Neuronal stem cell (in vitro differentiated cells): ENCODE results near the gene ARRDC3.
A peak's percentile ranks its signal among the peaks of the same experiment; 100 is the strongest.

Experiments used
- DNase-seq: peaks from one replicate; pipeline ENCODE4 v3.0.0-alpha.2; 2013; ENCODE audit warnings: low spot score
- H2AFZ ChIP-seq: one replicate; pipeline ENCODE4 v1.6.1; 2013; ENCODE audit warnings: mild to moderate bottlenecking, low read length, inconsistent platforms
- H2AK5ac ChIP-seq: 2 replicates; pipeline ENCODE4 v1.6.1; 2013; ENCODE audit warnings: low read depth, mild to moderate bottlenecking, inconsistent platforms, low read length, moderate library complexity, mixed read lengths
- H2BK120ac ChIP-seq: 2 replicates; pipeline ENCODE4 v1.6.1; 2013; ENCODE audit warnings: low read depth, mild to moderate bottlenecking, inconsistent platforms, low read length, moderate library complexity, mixed read lengths
- H2BK12ac ChIP-seq: one replicate; pipeline ENCODE4 v1.6.1; 2013; ENCODE audit warnings: low read length, inconsistent platforms
- H2BK15ac ChIP-seq: 2 replicates; pipeline ENCODE4 v1.6.1; 2013; ENCODE audit warnings: mild to moderate bottlenecking, low read length, inconsistent platforms, mixed read lengths
- H2BK5ac ChIP-seq: one replicate; pipeline ENCODE4 v1.6.1; 2013; ENCODE audit warnings: inconsistent platforms, mild to moderate bottlenecking, low read length, moderate library complexity
- H3K14ac ChIP-seq: one replicate; pipeline ENCODE4 v1.6.1; 2013; ENCODE audit warnings: low read length, inconsistent platforms
- H3K18ac ChIP-seq: 2 replicates; pipeline ENCODE4 v1.6.1; 2013; ENCODE audit warnings: low read length, inconsistent platforms
- H3K23ac ChIP-seq: 2 replicates; pipeline ENCODE4 v1.6.1; 2013; ENCODE audit warnings: low read depth, mild to moderate bottlenecking, mixed read lengths, low read length, inconsistent platforms; ENCODE audit not compliant: poor library complexity
- H3K27ac ChIP-seq: replicated peaks from 3 replicates; pipeline ENCODE4 v1.5.1; 2013; ENCODE audit warnings: low read length, inconsistent platforms
- H3K27me3 ChIP-seq, 3 experiments: 2 replicates each; pipeline ENCODE4 v1.6.1; 2013; ENCODE audit warnings: low read length in 3 of 3, mild to moderate bottlenecking in 2 of 3, inconsistent platforms in 1 of 3, low read depth in 1 of 3, mixed read lengths in 1 of 3, moderate library complexity in 1 of 3; ENCODE audit not compliant: control insufficient read depth in 3 of 3, insufficient read depth in 3 of 3
- H3K36me3 ChIP-seq, 2 donors: replicated peaks in 1 of 2; 2 replicates each; pipeline ENCODE4 v1.6.1; 2013; ENCODE audit warnings: low read length in 2 of 2; ENCODE audit not compliant: control insufficient read depth in 2 of 2, insufficient read depth in 2 of 2
- H3K4ac ChIP-seq: 2 replicates; pipeline ENCODE4 v1.6.1; 2013; ENCODE audit warnings: inconsistent platforms, mild to moderate bottlenecking, low read length, moderate library complexity
- H3K4me1 ChIP-seq, 2 donors: 1 replicate in 1 of 2; 2 replicates in 1 of 2; pipeline ENCODE4 v1.6.1; 2013; ENCODE audit warnings: low read length in 2 of 2, low read depth in 1 of 2; ENCODE audit not compliant: control insufficient read depth in 2 of 2, insufficient read depth in 1 of 2
- H3K4me2 ChIP-seq: one replicate; pipeline ENCODE4 v1.6.1; 2013; ENCODE audit warnings: mild to moderate bottlenecking, low read length, inconsistent platforms; ENCODE audit not compliant: insufficient read depth, poor library complexity, severe bottlenecking
- H3K4me3 ChIP-seq, 2 donors: 2 replicates each; pipeline ENCODE4 v1.5.1; 2013; ENCODE audit warnings: low read length in 2 of 2, mild to moderate bottlenecking in 2 of 2, inconsistent platforms in 1 of 2, moderate library complexity in 1 of 2
- H3K79me1 ChIP-seq: one replicate; pipeline ENCODE4 v1.6.1; 2013; ENCODE audit warnings: low read depth, mild to moderate bottlenecking, inconsistent platforms, low read length, moderate library complexity
- H3K9ac ChIP-seq: one replicate; pipeline ENCODE4 v1.6.1; 2013; ENCODE audit warnings: mild to moderate bottlenecking, low read depth, low read length, inconsistent platforms; ENCODE audit not compliant: poor library complexity
- H3K9me3 ChIP-seq, 2 donors: replicated peaks in 1 of 2; 2 replicates each; pipeline versions ENCODE3 to v1.6.1; 2013; ENCODE audit warnings: low read length in 2 of 2, mild to moderate bottlenecking in 2 of 2, inconsistent platforms in 1 of 2, low read depth in 1 of 2, mixed read lengths in 1 of 2, moderate library complexity in 1 of 2; ENCODE audit not compliant: control insufficient read depth in 2 of 2, insufficient read depth in 1 of 2
- H4K8ac ChIP-seq: one replicate; pipeline ENCODE4 v1.6.1; 2013; ENCODE audit warnings: low read depth, mild to moderate bottlenecking, inconsistent platforms, low read length, moderate library complexity
- H4K91ac ChIP-seq: one replicate; pipeline ENCODE4 v1.6.1; 2013; ENCODE audit warnings: low read length, low read depth, mild to moderate bottlenecking, inconsistent platforms; ENCODE audit not compliant: poor library complexity
- whole genome bisulfite sequencing, 2 donors: extraction: QIAGEN DNeasy Blood & Tissue Kit; methylation state at CpG; one replicate each; pipeline ENCODE4 v1.1.7; 2013; ENCODE audit warnings: missing lambda C conversion rate in 2 of 2, mixed read lengths in 1 of 2; ENCODE audit not compliant: insufficient read length in 2 of 2, insufficient replicate concordance in 1 of 2; ENCODE audit errors: extremely low coverage in 2 of 2; 5-methylcytosine and 5-hydroxymethylcytosine counted together

Gene ARRDC3

DNA sequence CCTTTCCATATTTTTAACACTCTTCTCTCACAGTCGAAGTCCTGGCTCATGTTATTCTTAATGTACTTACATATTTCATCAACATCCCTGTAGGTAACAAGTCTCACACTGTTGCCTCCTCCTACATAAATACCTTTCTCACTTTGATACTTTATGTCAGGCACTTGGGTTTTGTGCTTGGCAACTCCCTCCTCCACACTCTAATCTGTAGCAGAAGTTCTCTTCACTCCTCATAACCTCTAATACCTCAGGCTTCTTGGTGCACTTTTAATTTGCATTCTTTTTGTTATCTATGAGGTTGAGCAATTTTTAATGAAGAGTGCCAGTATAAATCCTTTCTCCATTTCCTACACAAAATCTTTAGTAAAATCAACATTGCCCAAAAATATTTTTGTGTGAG is 24.1 kb upstream of the ARRDC3 start:
- Histone ChIP-seq H3K14ac (no peak overlapping the region), H3K4me3 (no peak overlapping the region), H2AFZ (no peak overlapping the region), H2BK5ac (no peak overlapping the region), H2BK15ac (no peak overlapping the region), H3K27ac (no peak overlapping the region), H3K23ac (no peak overlapping the region), H4K8ac (no peak overlapping the region), H3K4me2 (no peak overlapping the region), H4K91ac (no peak overlapping the region), H3K79me1 (no peaks in the 10 kb centered on the region), H2AK5ac (no peak overlapping the region), H3K9ac (no peak overlapping the region), H3K36me3 (no peaks in the 10 kb centered on the region), H3K4me1 (no peaks in the 10 kb centered on the region), H3K18ac (no peak overlapping the region), H3K4ac (no peak overlapping the region), H2BK12ac (no peak overlapping the region), H3K9me3 (no peaks in the 10 kb centered on the region), H3K27me3 (no peaks in the 10 kb centered on the region), H2BK120ac (no peak overlapping the region)
- DNase-seq: no peak
- 100% methylated on average over 1 of the region's 1 CpG; no CpG with 5 or more reads in 1 of the 2 donors for WGBS, 2 donors

DNA sequence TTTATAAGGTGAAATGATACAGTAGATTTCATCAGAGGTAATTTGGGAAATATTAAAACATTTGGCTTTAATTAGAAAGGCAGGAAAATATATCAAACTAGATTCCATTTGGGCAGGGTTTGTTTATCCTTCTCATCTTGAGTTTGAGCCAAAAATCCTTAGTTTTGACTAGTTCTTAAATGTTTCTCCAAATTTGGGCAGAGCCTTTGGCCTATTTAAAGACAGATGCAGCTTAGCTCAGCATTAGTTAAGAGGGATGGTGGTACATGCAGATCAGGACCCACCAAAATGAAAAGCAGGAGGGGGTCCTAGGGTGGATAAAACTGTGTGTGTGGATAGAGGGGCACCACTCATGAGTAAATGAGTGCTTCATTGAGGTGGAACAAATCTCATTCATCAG is 20.3 kb upstream of the ARRDC3 start:
- no peak overlapping the region for H3K18ac ChIP-seq
- H3K4ac ChIP-seq: no peak overlapping the region
- no peak overlapping the region for H3K4me2 ChIP-seq
- no peak overlapping the region for H3K14ac ChIP-seq
- H3K27ac ChIP-seq: no peak overlapping the region
- H4K8ac ChIP-seq: no peak overlapping the region
- H3K27me3 ChIP-seq: no peaks in the 10 kb centered on the region
- H3K79me1 ChIP-seq: no peaks in the 10 kb centered on the region
- no peak overlapping the region for H3K4me3 ChIP-seq
- H3K23ac ChIP-seq: no peak overlapping the region
- H3K9me3 ChIP-seq: no peaks in the 10 kb centered on the region
- DNase-seq: no peak
- no peak overlapping the region for H2AFZ ChIP-seq
- H3K36me3 ChIP-seq: no peaks in the 10 kb centered on the region
- H2BK120ac ChIP-seq: no peak overlapping the region
- no peak overlapping the region for H2BK5ac ChIP-seq
- H2BK12ac ChIP-seq: no peak overlapping the region
- H2AK5ac ChIP-seq: no peak overlapping the region
- H4K91ac ChIP-seq: no peak overlapping the region
- no peak overlapping the region for H2BK15ac ChIP-seq
- H3K4me1 ChIP-seq: no peaks in the 10 kb centered on the region
- H3K9ac ChIP-seq: no peak overlapping the region

DNA sequence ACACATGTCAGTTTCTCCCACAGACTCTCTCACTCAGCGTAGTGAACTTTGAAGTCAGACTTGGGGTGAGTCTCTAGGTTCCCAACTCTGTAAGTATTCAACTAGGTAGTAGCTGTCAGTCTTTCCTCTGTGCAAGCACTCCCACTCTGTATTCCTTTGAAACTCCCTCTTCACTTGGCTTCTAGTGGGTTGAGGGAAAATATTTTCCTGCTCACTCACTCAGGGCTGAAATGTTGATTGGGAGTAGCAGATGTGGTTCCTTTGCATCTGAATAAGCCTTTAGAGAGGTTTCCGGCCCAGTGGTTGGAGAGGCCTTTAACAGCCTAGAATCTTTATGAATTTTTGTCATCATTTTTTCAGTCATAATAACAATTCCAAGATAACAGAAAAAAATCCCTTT is 18.1 kb upstream of the ARRDC3 start:
- Histone ChIP-seq H3K79me1 (no peaks in the 10 kb centered on the region), H2BK12ac (no peak overlapping the region), H3K23ac (no peak overlapping the region), H3K4me3 (no peak overlapping the region), H2AK5ac (no peak overlapping the region), H3K27ac (no peak overlapping the region), H3K36me3 (no peaks in the 10 kb centered on the region), H3K4ac (no peak overlapping the region), H2BK5ac (no peak overlapping the region), H3K18ac (no peak overlapping the region), H3K4me2 (no peak overlapping the region), H2AFZ (no peak overlapping the region), H2BK15ac (no peak overlapping the region), H4K8ac (no peak overlapping the region), H3K9me3 (no peaks in the 10 kb centered on the region), H3K4me1 (no peaks in the 10 kb centered on the region), H3K14ac (no peak overlapping the region), H4K91ac (no peak overlapping the region), H3K27me3 (no peaks in the 10 kb centered on the region), H3K9ac (no peak overlapping the region), H2BK120ac (no peak overlapping the region)
- DNase-seq: no peak
- no CpG with 5 or more reads among the region's 2 CpGs for WGBS, 2 donors

DNA sequence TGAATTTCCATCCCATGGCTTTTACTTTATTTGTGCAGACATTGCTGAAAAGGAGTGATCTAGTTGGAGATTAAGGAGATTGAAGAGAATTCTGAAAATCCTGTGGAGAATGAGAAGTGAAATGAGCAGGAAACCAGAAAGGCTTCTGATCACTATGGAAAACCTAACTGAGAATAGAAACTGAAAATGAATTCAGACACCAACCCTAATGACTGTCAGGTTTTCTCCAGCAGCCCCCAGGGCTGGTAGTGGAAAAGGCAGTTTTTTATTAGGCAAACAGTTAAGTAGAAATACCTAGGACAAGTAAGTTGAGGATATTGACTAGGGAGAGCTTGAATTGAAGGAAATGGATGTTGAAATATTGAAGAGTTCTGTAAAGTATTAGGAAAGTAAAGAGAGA is 14.7 kb upstream of the ARRDC3 start:
- Histone ChIP-seq H3K9ac (no peak overlapping the region), H2BK5ac (no peak overlapping the region), H3K79me1 (no peaks in the 10 kb centered on the region), H3K27me3 (no peaks in the 10 kb centered on the region), H3K27ac (no peak overlapping the region), H3K36me3 (no peaks in the 10 kb centered on the region), H2AFZ (peak overlapping the region; percentile 24), H4K8ac (no peak overlapping the region), H2BK15ac (no peak overlapping the region), H3K4me3 (no peak overlapping the region), H3K14ac (no peak overlapping the region), H3K9me3 (no peaks in the 10 kb centered on the region), H3K23ac (no peak overlapping the region), H2AK5ac (no peak overlapping the region), H3K4me2 (no peak overlapping the region), H4K91ac (no peak overlapping the region), H2BK120ac (no peak overlapping the region), H3K4ac (no peak overlapping the region), H3K4me1 (no peaks in the 10 kb centered on the region), H2BK12ac (no peak overlapping the region), H3K18ac (no peak overlapping the region)
- no peak for DNase-seq
